Right renal pelvis (tissue), 4 donors: ENCODE measurements around the gene PET100. TPM values are rescaled to one million over a fixed set of nuclear protein-coding genes. Genes with fewer than 3 reads are reported as not detected.

Experiments
- DNase-seq, 4 donors: peaks; one replicate each; pipeline ENCODE4 v3.0.0-alpha.2; 2013; ENCODE audit warnings: low read depth in 4 of 4, low spot score in 3 of 4, missing footprints in 1 of 4
- polyA plus RNA-seq, 4 donors: library from polyadenylated mRNA; unstranded; fragments of 120-200 nt; gene quantifications; one replicate each; pipeline ENCODE4 v1.2.1, GENCODE V29; 2013; ENCODE audit not compliant: insufficient read length in 4 of 4

The PET100 gene
- polyA plus RNA-seq, 4 donors: 86.2 to 115 (median 105) TPM

- DNase-seq: no peak
Measured at GRCh38 chr19:7611541-7612279, 17.9 kb upstream of the PET100 start.

- DNase-seq: no peak
Measured at GRCh38 chr19:7612282-7613274, 17.0 kb upstream of the PET100 start.

GRCh38 chr19:7614859-7615741 is 14.5 kb upstream of the PET100 start:
- DNase-seq: no peak

GRCh38 chr19:7617172-7617571 is 12.4 kb upstream of the PET100 start:
- no peak for DNase-seq

GRCh38 chr19:7617735-7618134 is 11.9 kb upstream of the PET100 start:
- DNase-seq: no peak

GRCh38 chr19:7618348-7618747 is 11.2 kb upstream of the PET100 start:
- no peak for DNase-seq

GRCh38 chr19:7618771-7619510 is 10.7 kb upstream of the PET100 start:
- DNase-seq: no peak

- no peak for DNase-seq
Measured at GRCh38 chr19:7619671-7620441, 9.7 kb upstream of the PET100 start.

- DNase-seq: no peak
Measured at GRCh38 chr19:7620442-7621412, 8.9 kb upstream of the PET100 start.

- no peak for DNase-seq
Measured at GRCh38 chr19:7622933-7623685, 6.5 kb upstream of the PET100 start.

- no peak for DNase-seq
Measured at GRCh38 chr19:7623725-7624603, 5.6 kb upstream of the PET100 start.

GRCh38 chr19:7624810-7625209 is 4.8 kb upstream of the PET100 start:
- no peak for DNase-seq

GRCh38 chr19:7625763-7626372 is 3.7 kb upstream of the PET100 start:
- DNase-seq: no peak

- DNase-seq: no peak
Measured at GRCh38 chr19:7627166-7627565, 2.4 kb upstream of the PET100 start.

GRCh38 chr19:7628589-7629311 is 843 bp upstream of the PET100 start:
- DNase-seq: no peak
